Endodermal cell (in vitro differentiated cells): ENCODE measurements around the gene ZDHHC17. TPM values are rescaled to one million over a fixed set of nuclear protein-coding genes. Genes with fewer than 3 reads are reported as not detected.

ENCODE experiments used
- DNase-seq: peaks from one replicate; pipeline ENCODE4 v3.0.0-alpha.2; 2017
- H3K27ac ChIP-seq: 2 replicates; pipeline ENCODE4 v1.5.1; 2013; ENCODE audit warnings: mild to moderate bottlenecking, low read depth, low read length, moderate library complexity
- H3K27me3 ChIP-seq: 2 replicates; pipeline ENCODE4 v1.6.1; 2013; ENCODE audit warnings: mild to moderate bottlenecking, low read length, moderate library complexity; ENCODE audit not compliant: insufficient read depth, control insufficient read depth, poor library complexity, severe bottlenecking
- H3K36me3 ChIP-seq: 2 replicates; pipeline ENCODE4 v1.7.0; 2013; ENCODE audit warnings: mild to moderate bottlenecking, low read length, moderate library complexity; ENCODE audit not compliant: control insufficient read depth, insufficient read depth
- H3K4me1 ChIP-seq: one replicate; pipeline ENCODE4 v1.7.0; 2013; ENCODE audit warnings: low read length; ENCODE audit not compliant: control insufficient read depth, insufficient read depth
- H3K4me3 ChIP-seq: 2 replicates; pipeline ENCODE4 v1.5.1; 2013; ENCODE audit warnings: mild to moderate bottlenecking, low read length, moderate library complexity
- H3K9ac ChIP-seq: 2 replicates; pipeline ENCODE4 v1.6.1; 2013; ENCODE audit warnings: mild to moderate bottlenecking, low read length, moderate library complexity; ENCODE audit not compliant: poor library complexity, severe bottlenecking; ENCODE audit errors: extremely low read depth
- H3K9me3 ChIP-seq: 2 replicates; pipeline ENCODE4 v1.6.1; 2013; ENCODE audit warnings: mild to moderate bottlenecking, low read length, moderate library complexity; ENCODE audit not compliant: control insufficient read depth
- H3K27ac Mint-ChIP-seq: 2 replicates; pipeline ENCODE4 v1.8.0; 2020; ENCODE audit warnings: mixed read lengths
- H3K27me3 Mint-ChIP-seq: 2 replicates; pipeline ENCODE4 v1.8.0; 2021; ENCODE audit warnings: mild to moderate bottlenecking, mixed read lengths; ENCODE audit not compliant: insufficient read depth
- H3K36me3 Mint-ChIP-seq: 2 replicates; pipeline ENCODE4 v1.8.0; 2020; ENCODE audit warnings: low read depth, mixed read lengths
- H3K4me1 Mint-ChIP-seq: 2 replicates; pipeline ENCODE4 v1.8.0; 2020; ENCODE audit warnings: mixed read lengths
- H3K4me3 Mint-ChIP-seq: 2 replicates; pipeline ENCODE4 v1.8.0; 2020; ENCODE audit warnings: mild to moderate bottlenecking, moderate library complexity, mixed read lengths
- H3K9me3 Mint-ChIP-seq: 2 replicates; pipeline ENCODE4 v1.8.0; 2020; ENCODE audit warnings: mild to moderate bottlenecking, mixed read lengths
- CTCF ChIP-seq: fragments of 200-600 bp; sonication (generic); conservative IDR thresholded peaks from 2 replicates; pipeline ENCODE4 v1.5.0; 2021; ENCODE audit warnings: antibody characterized with exemption, mild to moderate bottlenecking
- WGBS, 2 experiments: methylation state at CpG; one replicate each; pipeline versions ENCODE4 v1.1.5 to v1.1.7; 2013; ENCODE audit warnings: missing lambda C conversion rate in 2 of 2, mixed read lengths in 1 of 2; ENCODE audit not compliant: insufficient coverage in 1 of 2, insufficient read length in 1 of 2; 5-methylcytosine and 5-hydroxymethylcytosine counted together
- total RNA-seq, 2 donors: library from RNA; stranded (reverse); fragmentation: NEBNext Ultra II Directional in 1 of 2; extraction: Animal tissue kit (Norgen Biotek cat#: 25700) in 1 of 2; gene quantifications; 2 replicates in 1 of 2; 3 replicates in 1 of 2; pipeline ENCODE4 v1.2.1, GENCODE V29; 2021

Gene ZDHHC17
- total RNA-seq, 2 donors from 2014 or later = 37.9 to 40.0 TPM

DNA sequence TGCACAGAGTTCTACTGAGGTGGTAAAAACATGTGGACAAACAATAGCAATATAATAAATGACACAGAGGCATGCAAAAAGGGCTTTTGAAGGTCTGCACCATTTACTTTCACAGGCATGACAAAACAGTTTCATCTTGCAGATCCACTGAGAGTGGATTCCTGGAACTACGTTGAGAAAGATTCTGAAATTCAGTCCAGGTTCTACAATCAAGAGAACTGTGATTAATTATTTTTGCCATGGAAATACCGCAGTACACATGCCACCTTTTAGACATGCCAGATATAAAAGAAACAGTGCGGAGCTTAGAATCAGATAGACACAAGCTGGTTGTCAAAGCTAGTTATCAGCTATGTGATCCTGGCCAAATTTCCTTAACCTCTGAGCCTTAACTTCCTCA lies 110.1 kb downstream of the ZDHHC17 start:
- H3K27ac Mint-ChIP-seq = no peak overlapping the region
- no peaks in the 10 kb centered on the region for H3K4me1 ChIP-seq
- no peak overlapping the region for H3K4me3 ChIP-seq
- no peaks in the 10 kb centered on the region for H3K9me3 Mint-ChIP-seq
- DNase-seq = no peak
- no peaks in the 10 kb centered on the region for H3K27me3 Mint-ChIP-seq
- WGBS, 2 experiments = 91 to 93% methylated on average over 3 of the region's 3 CpGs
- no peaks in the 10 kb centered on the region for H3K36me3 ChIP-seq
- no peak overlapping the region for H3K9ac ChIP-seq
- H3K4me1 Mint-ChIP-seq = peaks cover 15% of the 10 kb centered on the region
- no peaks in the 10 kb centered on the region for H3K27me3 ChIP-seq
- no peak for TF ChIP-seq CTCF
- H3K4me3 Mint-ChIP-seq = no peak overlapping the region
- no peaks in the 10 kb centered on the region for H3K36me3 Mint-ChIP-seq
- H3K27ac ChIP-seq = no peak overlapping the region
- no peaks in the 10 kb centered on the region for H3K9me3 ChIP-seq

- H3K9ac ChIP-seq = no peak overlapping the region
- no peaks in the 10 kb centered on the region for H3K4me1 ChIP-seq
- peaks cover 17% of the 10 kb centered on the region for H3K4me1 Mint-ChIP-seq
- H3K27ac Mint-ChIP-seq = no peak overlapping the region
- no peak overlapping the region for H3K4me3 Mint-ChIP-seq
- TF ChIP-seq CTCF = no peak
- no peak overlapping the region for H3K4me3 ChIP-seq
- WGBS, 2 experiments = 88 to 100% methylated on average over 4 to 9 of the region's 11 CpGs
- peak; percentile 90 for DNase-seq
- no peaks in the 10 kb centered on the region for H3K9me3 ChIP-seq
- H3K36me3 Mint-ChIP-seq = no peaks in the 10 kb centered on the region
- H3K36me3 ChIP-seq = no peaks in the 10 kb centered on the region
- no peaks in the 10 kb centered on the region for H3K27me3 ChIP-seq
- H3K9me3 Mint-ChIP-seq = no peaks in the 10 kb centered on the region
- H3K27ac ChIP-seq = no peak overlapping the region
- H3K27me3 Mint-ChIP-seq = no peaks in the 10 kb centered on the region
Observed at GRCh38 chr12:76874491-76875190, 110.7 kb downstream of the ZDHHC17 start.

- DNase-seq = no peak
- Histone ChIP-seq H3K9me3 (no peaks in the 10 kb centered on the region), H3K27me3 (peaks cover 8% of the 10 kb centered on the region), H3K36me3 (no peaks in the 10 kb centered on the region), H3K4me3 (peak overlapping the region; percentile 90), H3K4me1 (peaks cover 6% of the 10 kb centered on the region), H3K27ac (no peak overlapping the region), H3K9ac (no peak overlapping the region)
- no peak for TF ChIP-seq CTCF
- peaks cover 25% of the 10 kb centered on the region for H3K4me1 Mint-ChIP-seq
- WGBS, 2 experiments = 90 to 93% methylated on average over 2 of the region's 2 CpGs
- H3K36me3 Mint-ChIP-seq = no peaks in the 10 kb centered on the region
- peaks cover 10% of the 10 kb centered on the region for H3K27me3 Mint-ChIP-seq
- no peak overlapping the region for H3K27ac Mint-ChIP-seq
- H3K4me3 Mint-ChIP-seq = no peak overlapping the region
- H3K9me3 Mint-ChIP-seq = no peaks in the 10 kb centered on the region
Observed at GRCh38 chr12:76876696-76877229, 112.8 kb downstream of the ZDHHC17 start.
